Loucy (cell line): Measurements from ENCODE around the gene HMOX2.
A peak's percentile ranks its signal among the peaks of the same experiment; 100 is the strongest.

Experiments used
- H2AFZ ChIP-seq: fragments of 200-600 bp; sonication (generic); 2 replicates; pipeline ENCODE4 v1.6.0; 2016; ENCODE audit warnings: antibody characterized with exemption, mild to moderate bottlenecking, low read length, moderate library complexity
- H3F3A ChIP-seq: fragments of 200-600 bp; 2 replicates; pipeline ENCODE4 v1.6.0; 2016; ENCODE audit warnings: antibody characterized with exemption, low read depth, mild to moderate bottlenecking
- H3K27me3 ChIP-seq: fragments of 200-600 bp; sonication (generic); 2 replicates; pipeline ENCODE4 v1.6.1; 2014; ENCODE audit warnings: low read length, mild to moderate bottlenecking; ENCODE audit not compliant: insufficient read depth, poor library complexity, severe bottlenecking
- H3K36me3 ChIP-seq: fragments of 200-600 bp; sonication (generic); 2 replicates; pipeline ENCODE4 v1.6.1; 2016; ENCODE audit warnings: low read length; ENCODE audit not compliant: insufficient read depth
- H3K4me1 ChIP-seq: fragments of 200-600 bp; sonication (generic); 2 replicates; pipeline ENCODE4 v1.5.1; 2014; ENCODE audit warnings: low read length, mild to moderate bottlenecking; ENCODE audit not compliant: insufficient read depth, poor library complexity, severe bottlenecking
- H3K4me2 ChIP-seq: fragments of 200-600 bp; sonication (generic); 2 replicates; pipeline ENCODE4 v1.6.0; 2014; ENCODE audit warnings: antibody characterized with exemption, low read length, low read depth, mild to moderate bottlenecking; ENCODE audit not compliant: poor library complexity, severe bottlenecking
- H3K4me3 ChIP-seq: fragments of 200-600 bp; sonication (generic); 2 replicates; pipeline ENCODE4 v1.5.1; 2014; ENCODE audit warnings: low read length, mild to moderate bottlenecking, mixed read lengths; ENCODE audit not compliant: poor library complexity, severe bottlenecking
- H3K79me2 ChIP-seq: fragments of 200-600 bp; sonication (generic); 2 replicates; pipeline ENCODE4 v1.6.1; 2014; ENCODE audit warnings: low read length; ENCODE audit not compliant: insufficient read depth
- H3K9ac ChIP-seq: fragments of 200-600 bp; sonication (generic); 2 replicates; pipeline ENCODE4 v1.6.0; 2014; ENCODE audit warnings: mild to moderate bottlenecking, low read depth, low read length, moderate library complexity; ENCODE audit not compliant: poor library complexity, severe bottlenecking
- H3K9me2 ChIP-seq: fragments of 200-600 bp; sonication (generic); replicated peaks from 2 replicates; pipeline ENCODE4 v1.6.1; 2016; ENCODE audit warnings: low read depth, low read length, mixed read lengths
- H3K9me3 ChIP-seq: fragments of 200-600 bp; sonication (generic); 2 replicates; pipeline ENCODE4 v1.6.1; 2014; ENCODE audit warnings: mild to moderate bottlenecking, antibody characterized with exemption, low read length, low read depth; ENCODE audit not compliant: insufficient read depth
- H4K20me1 ChIP-seq: fragments of 200-600 bp; sonication (generic); 2 replicates; pipeline ENCODE4 v1.6.0; 2014; ENCODE audit warnings: antibody characterized with exemption, low read length, mild to moderate bottlenecking; ENCODE audit not compliant: insufficient read depth, poor library complexity, severe bottlenecking
- CTCF ChIP-seq: fragments of 200-600 bp; sonication (generic); conservative IDR thresholded peaks from 2 replicates; pipeline ENCODE4 v1.5.1; 2014; ENCODE audit warnings: mild to moderate bottlenecking, antibody characterized with exemption, low read length
- EZH2phosphoT487 ChIP-seq: fragments of 200-600 bp; IDR thresholded peaks from 2 replicates; pipeline ENCODE4 v1.6.1; 2018; ENCODE audit warnings: antibody characterized with exemption, mild to moderate bottlenecking, moderate library complexity, borderline replicate concordance

Gene HMOX2

GRCh38 chr16:4517812-4518680 lies 41.8 kb downstream of the HMOX2 start:
- Histone ChIP-seq H3K4me2 (no peak overlapping the region), H3K9me2 (no peaks in the 10 kb centered on the region), H4K20me1 (no peaks in the 10 kb centered on the region), H3K4me1 (peaks cover 23% of the 10 kb centered on the region), H3K4me3 (no peak overlapping the region), H3F3A (no peaks in the 10 kb centered on the region), H3K36me3 (no peaks in the 10 kb centered on the region), H3K9ac (peak overlapping the region; percentile 12), H3K9me3 (no peaks in the 10 kb centered on the region), H2AFZ (no peak overlapping the region), H3K27me3 (no peaks in the 10 kb centered on the region), H3K79me2 (peaks cover 15% of the 10 kb centered on the region; the same call in 1 of the 2 replicates)
- TF ChIP-seq EZH2phosphoT487 (no peak), CTCF (peak; percentile 66)

- Histone ChIP-seq H4K20me1 (no peaks in the 10 kb centered on the region), H3K79me2 (peaks cover 10% of the 10 kb centered on the region; the same call in 1 of the 2 replicates), H3K4me1 (peaks cover 25% of the 10 kb centered on the region), H3K4me3 (no peak overlapping the region), H3K9me2 (no peaks in the 10 kb centered on the region), H3K9ac (no peak overlapping the region), H3K36me3 (no peaks in the 10 kb centered on the region), H3K9me3 (no peaks in the 10 kb centered on the region), H3F3A (no peaks in the 10 kb centered on the region), H2AFZ (no peak overlapping the region), H3K27me3 (no peaks in the 10 kb centered on the region), H3K4me2 (no peak overlapping the region)
- TF ChIP-seq EZH2phosphoT487 (no peak), CTCF (no peak)
Measured at GRCh38 chr16:4519274-4520058, 43.3 kb downstream of the HMOX2 start.

- no peaks in the 10 kb centered on the region for H3F3A ChIP-seq
- H3K9me3 ChIP-seq: no peaks in the 10 kb centered on the region
- H4K20me1 ChIP-seq: no peaks in the 10 kb centered on the region
- H3K4me1 ChIP-seq: peaks cover 11% of the 10 kb centered on the region
- no peak overlapping the region for H2AFZ ChIP-seq
- H3K9me2 ChIP-seq: no peaks in the 10 kb centered on the region
- H3K27me3 ChIP-seq: no peaks in the 10 kb centered on the region
- H3K9ac ChIP-seq: no peak overlapping the region
- H3K4me3 ChIP-seq: no peak overlapping the region
- H3K36me3 ChIP-seq: no peaks in the 10 kb centered on the region
- TF ChIP-seq CTCF (no peak), EZH2phosphoT487 (no peak)
- H3K79me2 ChIP-seq: peaks cover 10% of the 10 kb centered on the region; the same call in 1 of the 2 replicates
- H3K4me2 ChIP-seq: no peak overlapping the region
Measured at GRCh38 chr16:4520913-4521312, 44.7 kb downstream of the HMOX2 start.
